ENCODE results near the gene NR3C2.

The NR3C2 gene

DNA sequence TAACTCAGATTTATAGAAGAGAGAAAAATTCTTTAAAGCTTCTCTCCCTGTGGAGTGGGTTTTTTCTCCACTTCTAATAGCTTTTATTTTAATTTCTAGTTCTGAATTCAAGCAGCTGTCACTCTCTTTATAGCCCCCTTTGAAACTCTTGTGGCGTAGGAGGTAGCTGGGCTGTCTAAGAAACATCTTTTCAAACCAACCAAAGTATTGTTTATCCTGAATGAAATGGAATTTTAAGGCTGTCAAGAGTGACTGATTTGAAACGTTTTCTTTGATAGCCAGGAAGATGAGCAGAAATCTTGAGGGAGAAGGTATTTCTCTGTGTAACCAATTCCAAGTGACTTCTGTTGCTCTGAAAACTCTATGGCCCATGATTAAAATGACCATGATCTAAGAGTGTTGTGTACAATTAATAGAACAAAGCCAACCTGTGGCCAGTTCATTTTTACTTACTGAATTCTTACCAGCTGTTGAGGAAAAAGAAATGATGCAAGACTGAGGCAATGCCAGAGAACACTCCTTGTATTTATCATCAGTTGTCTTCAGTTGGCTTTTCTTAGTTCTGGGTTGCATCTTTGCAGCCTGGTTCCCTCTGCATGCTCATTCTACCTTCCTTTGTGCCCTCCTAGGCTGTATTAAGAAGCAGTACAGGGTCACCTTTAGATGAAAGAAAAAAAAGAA is 411.9 kb downstream of the NR3C2 start:
- FAIRE-seq: no peak

DNA sequence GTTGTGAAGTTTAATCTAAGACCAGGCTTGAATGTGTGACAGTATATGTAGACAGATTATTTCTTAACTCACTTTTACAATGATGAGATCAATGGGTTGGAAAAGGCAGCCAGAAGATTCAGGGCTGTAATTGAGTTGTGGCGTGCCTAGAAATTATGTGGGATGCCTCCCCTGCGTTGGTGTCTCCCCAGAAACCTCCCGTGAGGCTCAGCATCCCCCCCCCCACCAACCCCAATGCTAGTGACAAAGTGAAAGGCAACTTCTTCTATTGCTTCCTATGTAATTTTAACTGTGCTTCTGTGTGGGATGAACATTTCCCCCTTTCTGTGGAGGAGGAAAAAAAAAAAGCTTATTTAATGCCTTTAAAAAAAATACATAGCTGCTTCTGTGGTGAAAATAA is 412.4 kb downstream of the NR3C2 start:
- no peak for FAIRE-seq
